GM18526 (cell line): ENCODE data around the gene NDUFS4.

ENCODE experiments used
- POLR2A ChIP-seq: IDR thresholded peaks from 3 replicates; pipeline ENCODE4 v1.6.1; 2011; ENCODE audit not compliant: insufficient read length; ENCODE audit errors: extremely low read depth

Gene NDUFS4

GRCh38 chr5:53560028-53560427 is 411 bp upstream of the NDUFS4 start:
- no peak for TF ChIP-seq POLR2A

GRCh38 chr5:53568401-53568800 is 8.0 kb downstream of the NDUFS4 start:
- no peak for TF ChIP-seq POLR2A

GRCh38 chr5:53568871-53569270 is 8.4 kb downstream of the NDUFS4 start:
- TF ChIP-seq POLR2A, result no peak

DNA sequence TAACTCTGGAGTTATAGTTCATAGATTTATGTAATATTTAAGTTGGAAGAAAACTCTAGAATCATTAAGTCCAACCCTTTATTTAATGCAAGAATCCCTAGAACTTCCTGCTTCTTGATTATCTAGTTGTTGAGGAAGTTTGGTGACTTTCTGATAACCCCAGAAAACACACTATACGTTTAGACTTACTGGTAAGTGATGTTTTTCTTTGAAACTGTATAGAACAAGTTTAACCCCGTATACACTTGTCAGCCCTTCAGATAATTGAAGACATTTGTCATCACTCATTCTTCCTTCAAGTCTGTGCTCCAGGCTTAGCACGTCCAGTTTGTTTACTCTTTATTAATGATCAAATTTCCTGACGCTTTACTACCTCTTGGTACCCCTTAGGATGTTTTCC is 9.0 kb downstream of the NDUFS4 start:
- no peak for TF ChIP-seq POLR2A

DNA sequence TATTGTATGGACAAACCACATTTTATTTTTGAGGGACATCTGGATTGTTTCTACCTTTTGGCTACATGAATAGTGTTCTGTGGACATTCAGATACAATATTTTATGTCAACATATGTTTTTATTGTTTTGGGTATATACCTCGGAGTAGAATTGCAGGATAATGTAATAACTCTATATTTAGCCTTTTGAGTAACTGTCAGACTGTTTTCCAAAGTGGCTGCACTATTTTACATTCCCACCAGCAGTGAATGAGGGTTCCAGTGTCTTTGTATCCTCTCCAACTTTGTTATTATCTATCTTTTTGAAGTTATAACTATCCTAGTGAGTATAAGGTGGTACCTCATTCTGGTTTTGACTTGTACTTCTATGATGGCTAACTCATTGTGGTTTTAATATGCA is 11.0 kb downstream of the NDUFS4 start:
- no peak for TF ChIP-seq POLR2A

DNA sequence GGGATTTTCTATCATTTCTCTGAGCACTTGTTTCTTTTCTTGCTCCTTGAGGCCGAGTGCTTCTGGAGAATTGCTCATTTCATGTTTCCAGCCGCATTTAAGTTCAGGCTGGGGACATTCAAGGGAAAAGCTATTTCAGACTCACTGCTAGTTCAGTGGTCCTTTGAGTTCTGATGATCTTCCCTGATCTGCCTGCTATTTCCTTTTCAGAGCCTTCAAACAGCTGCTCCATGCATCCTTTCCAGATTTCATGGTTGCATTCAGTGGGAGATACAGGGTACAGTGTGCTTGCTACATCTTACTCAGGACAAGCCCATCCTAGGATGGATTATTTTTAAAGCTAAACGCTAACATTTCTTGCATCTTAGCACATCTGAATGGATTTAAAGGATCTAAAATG is 14.7 kb downstream of the NDUFS4 start:
- TF ChIP-seq POLR2A, result no peak

DNA sequence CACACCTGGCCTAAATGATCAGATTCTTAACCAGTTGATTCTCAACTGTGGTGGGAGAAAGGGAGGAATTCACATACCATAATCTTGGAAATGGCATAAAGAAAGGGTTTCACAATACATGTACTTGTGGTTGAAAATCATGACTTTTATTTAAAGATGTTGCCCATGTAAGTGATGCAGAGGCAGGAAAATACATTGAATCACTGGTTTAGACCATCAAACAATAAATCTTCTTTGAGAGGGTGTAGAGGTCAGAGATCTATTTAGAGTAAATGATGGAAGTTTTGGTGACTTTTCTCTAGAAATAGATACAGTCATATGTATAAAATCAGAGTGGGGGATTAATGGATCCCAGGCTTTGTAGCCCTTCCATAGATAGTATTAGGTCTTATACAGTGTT is 15.4 kb downstream of the NDUFS4 start:
- TF ChIP-seq POLR2A, result no peak

- no peak for TF ChIP-seq POLR2A
Observed at GRCh38 chr5:53576674-53577073, 16.2 kb downstream of the NDUFS4 start.

DNA sequence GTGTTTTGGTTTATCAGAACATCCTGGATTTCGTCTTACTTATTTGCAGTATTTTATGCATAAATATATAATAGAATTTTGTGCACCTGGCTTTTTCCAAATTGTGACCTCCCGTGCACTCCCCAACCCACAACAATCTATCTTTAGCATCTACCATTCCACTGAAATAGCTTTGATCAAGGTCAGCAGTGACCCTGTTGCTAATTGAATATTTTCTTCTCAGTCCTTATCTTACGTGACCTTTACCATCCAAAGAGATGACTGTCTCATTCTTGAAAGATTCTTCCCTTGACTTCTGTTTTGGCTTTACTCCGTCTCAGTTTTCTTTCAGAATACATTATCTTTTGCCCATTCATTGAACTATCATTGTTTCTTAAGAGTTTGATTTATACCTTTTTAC is 18.4 kb downstream of the NDUFS4 start:
- TF ChIP-seq POLR2A, result no peak

- TF ChIP-seq POLR2A, result no peak
Observed at GRCh38 chr5:53580547-53580946, 20.1 kb downstream of the NDUFS4 start.

GRCh38 chr5:53582225-53582624 is 21.8 kb downstream of the NDUFS4 start:
- no peak for TF ChIP-seq POLR2A

- TF ChIP-seq POLR2A, result no peak
Observed at GRCh38 chr5:53590759-53591158, 30.3 kb downstream of the NDUFS4 start.

DNA sequence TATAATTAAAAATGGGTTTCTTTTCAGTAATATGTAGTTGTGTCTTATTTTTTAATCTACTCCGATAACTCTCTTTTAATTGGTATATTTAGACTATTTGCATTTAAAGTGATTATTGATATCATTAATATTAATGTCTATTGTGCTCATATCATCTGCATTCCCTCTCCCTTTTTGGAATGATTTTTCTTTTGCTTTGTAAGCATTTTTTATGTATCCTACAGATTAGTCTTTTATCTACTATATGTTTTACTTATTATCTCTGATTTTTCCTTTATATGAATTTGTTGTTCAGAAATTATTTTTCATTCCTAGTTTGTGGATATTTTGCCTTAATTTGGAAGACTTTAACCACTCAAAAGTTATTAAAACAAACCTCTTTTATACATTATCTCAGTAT is 34.0 kb downstream of the NDUFS4 start:
- no peak for TF ChIP-seq POLR2A

DNA sequence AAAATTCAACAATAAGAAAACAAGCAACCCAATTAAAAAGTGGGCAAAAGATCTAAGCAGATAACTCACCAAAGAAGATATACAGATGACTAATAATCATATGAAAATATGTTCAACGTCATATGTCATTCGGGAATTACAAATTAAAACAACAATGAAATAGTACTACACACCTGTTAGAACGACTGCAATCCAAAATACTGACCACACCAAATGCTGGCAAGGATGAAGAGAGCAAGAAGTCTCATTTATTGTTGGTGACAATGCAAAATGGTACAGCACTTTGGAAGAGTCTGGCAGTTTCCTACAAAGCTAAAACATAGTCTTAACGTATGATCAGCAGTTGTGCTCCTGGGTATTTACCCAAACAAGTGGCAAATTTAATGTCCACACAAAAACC is 37.5 kb downstream of the NDUFS4 start:
- TF ChIP-seq POLR2A, result no peak

GRCh38 chr5:53601570-53601969 is 41.1 kb downstream of the NDUFS4 start:
- no peak for TF ChIP-seq POLR2A

DNA sequence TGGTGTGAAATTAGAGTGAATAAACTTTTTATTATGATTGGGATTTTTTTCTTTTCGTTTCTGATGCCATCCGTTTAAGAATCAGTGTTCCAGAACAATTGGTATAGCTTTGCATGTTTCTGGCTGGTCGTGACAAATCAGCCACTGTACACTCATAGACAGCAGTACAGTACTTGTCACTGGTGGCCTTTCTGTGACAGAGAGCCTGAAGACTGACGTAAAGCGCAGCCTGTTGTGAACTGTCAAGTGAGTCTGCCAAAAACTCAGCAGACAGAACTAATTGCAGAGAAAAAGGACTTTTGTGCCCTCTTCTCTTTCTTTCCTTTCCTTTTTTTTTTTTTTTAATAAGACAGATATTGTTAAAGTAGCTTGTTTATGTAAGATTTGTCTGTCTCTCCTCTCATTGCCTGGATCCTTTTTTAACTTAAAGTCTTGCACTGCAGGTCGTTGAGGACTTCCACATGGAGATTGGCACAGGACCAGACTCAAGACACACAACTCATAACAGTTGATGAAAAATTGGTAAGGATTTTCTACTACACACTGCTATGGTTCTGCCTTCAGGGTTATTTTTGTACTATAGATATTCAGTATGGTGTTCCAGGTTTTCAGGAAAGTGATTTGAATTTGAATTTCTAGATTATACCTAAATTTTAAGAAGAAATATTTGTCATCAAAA is 42.7 kb downstream of the NDUFS4 start:
- no peak for TF ChIP-seq POLR2A

- no peak for TF ChIP-seq POLR2A
Observed at GRCh38 chr5:53604309-53604708, 43.9 kb downstream of the NDUFS4 start.
